HG03066 (cell line): ENCODE measurements around the gene ANXA9.
A peak's percentile ranks its signal among the peaks of the same experiment; 100 is the strongest.

ENCODE experiments used
- ATAC-seq: cut with Tn5 transposase; IDR thresholded peaks from one replicate; pipeline ENCODE4 v1.9.1; 2021; ENCODE audit warnings: low read depth; ENCODE audit not compliant: unreplicated experiment

Gene ANXA9

DNA sequence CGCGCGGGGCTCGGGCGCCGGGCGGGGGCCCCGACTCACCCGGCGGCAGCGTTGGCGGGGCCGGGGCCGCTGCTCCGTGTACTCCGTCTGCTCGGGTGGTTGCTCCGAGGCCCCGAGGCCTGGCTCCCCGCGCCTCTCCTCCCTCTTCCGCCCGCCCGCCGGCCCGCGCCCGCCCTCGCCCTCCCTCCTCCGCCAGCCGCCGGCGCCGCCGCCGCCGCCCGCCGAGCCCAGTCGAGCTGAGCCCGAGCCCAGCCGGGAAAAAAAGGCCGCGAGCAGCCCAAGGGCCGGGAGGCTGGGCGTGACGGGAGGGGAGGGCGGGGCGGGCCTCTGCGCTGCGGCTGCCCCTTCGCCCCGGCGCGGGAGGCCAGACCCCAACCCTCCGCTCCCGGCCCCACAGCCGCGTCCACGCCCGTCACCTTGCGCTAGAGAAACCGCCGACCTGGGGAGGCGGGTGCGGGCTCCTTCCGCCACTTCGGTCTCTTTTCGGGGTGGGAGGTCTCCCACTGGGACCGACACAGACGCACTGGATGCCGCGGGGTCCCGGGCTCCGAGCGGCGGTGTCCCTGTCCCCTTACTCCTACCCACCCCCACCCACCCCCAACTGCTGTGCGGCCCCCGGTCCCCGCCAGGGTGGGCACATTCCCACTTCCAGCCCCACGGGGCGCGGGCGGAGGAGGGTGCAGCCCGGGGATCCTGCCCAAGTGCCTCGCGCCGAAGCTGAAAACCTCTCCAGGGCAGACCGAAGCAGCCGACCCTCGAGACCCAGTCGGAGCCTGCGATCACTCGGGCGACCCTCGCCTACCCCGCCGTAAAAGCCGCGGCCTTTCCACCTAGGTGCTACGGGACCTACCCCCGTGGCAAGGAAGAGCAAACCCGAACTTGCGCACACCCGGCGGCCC, 7.3 kb upstream of the ANXA9 start, which contains the start of gene CERS2:
Gene CERS2, minus strand, starts transcription at position 256 of the 899 bp plus-strand sequence. CDS start 5,745 bp downstream, outside the sequence.
- ATAC-seq = no peak

DNA sequence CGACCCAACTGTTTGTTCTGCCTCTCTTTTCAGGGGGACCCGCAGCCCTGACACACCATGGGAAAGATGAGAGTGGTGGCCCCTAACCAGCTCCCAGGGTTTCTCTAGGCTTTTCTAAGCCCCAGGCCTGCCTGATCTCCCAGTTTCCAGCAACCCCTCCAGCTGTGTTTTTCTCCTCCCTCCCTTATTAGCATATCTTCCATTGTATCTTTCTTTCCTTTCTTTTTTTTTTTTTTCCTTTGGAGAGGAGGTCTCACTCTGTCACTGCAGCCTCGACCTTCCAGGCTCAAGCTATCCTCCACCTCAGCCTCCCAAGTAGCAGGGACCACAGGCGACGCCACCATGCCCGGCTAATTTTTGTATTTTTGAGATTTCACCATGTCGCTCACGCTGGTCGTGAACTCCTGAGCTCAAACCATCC, 5.7 kb upstream of the ANXA9 start:
- ATAC-seq = no peak

DNA sequence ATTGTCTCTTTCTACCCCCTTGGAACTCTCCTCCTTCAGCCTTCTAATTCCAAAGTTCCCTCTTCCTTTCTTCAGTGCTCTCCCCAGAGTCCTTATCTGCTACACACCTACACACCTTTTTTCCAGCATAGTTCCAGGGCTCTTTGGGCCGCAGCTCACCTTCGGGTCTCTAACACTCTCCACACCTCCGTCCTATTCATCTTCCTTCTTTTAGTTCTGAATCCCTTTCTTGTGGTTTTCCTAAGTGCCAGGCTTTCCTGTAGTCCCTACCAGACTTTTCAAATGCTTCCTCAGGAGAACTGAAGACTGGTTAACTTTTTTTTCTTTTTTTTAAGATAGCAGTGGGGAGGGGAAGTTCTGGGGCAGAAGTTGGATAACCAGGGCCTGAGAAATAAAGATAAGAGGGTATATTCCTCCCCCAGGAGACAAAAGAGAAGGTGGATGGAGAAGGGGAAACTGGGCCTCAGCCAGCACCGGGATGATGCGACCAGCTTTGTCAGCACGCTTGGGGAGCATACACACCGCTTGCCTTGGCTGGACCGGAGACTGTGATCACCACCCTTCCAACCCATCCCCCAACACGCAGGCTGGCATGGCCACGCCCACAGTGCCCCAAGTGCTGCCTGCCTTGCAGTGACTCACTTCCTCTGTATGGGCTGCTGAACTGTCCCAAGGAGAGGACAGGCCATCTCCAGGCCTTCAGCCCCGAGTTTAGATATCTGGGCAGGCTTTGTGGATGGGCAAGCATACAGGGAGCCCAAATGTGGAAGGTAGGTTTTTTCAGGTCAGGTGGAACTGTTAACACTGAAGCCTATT, 5.0 kb upstream of the ANXA9 start:
- no peak for ATAC-seq

DNA sequence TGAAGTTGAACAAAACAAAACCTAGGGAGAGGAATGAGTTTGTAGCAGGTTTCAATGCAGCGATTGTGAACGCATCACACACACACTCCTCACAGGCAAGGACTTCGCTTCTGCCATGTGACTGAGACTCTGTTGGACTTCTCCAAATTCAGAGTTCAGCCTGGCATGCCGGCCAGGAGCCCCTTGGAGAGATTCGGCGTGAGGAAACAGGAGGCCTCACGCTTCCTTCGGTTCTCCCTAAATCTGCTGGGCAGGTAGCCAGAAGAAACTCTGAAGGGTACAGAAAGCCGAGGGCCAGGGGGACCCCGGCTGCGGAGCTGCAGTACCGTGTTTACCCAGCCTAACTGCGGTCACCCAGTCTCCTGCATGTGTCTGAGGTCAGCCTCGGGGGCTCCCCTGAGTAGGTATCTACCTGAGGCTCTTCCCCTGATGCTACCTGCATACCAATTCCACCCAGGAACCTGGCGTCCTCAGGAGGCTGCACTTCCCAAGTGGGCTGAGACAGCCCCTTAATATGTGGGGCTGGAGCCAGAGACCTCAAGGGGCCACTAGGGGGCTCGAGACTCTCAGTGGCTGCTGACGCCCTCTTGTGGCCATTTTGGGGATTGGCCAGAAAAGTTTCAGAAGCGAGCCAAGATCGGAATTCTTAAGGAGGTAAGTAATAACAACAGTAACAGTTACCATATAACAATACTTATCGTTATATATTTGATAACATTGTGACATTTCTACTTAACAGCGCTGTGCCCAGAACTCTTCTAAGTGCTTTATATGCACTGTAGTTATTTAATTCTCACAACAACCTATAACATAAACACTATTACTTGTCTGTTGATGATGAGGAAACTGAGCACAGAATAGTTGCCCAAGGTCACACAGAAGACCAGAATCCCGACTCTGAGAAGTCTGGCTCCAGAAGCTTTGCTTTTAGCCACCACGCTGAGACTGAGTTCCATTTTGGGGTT, 2.7 kb upstream of the ANXA9 start:
- ATAC-seq = peak; percentile 52

DNA sequence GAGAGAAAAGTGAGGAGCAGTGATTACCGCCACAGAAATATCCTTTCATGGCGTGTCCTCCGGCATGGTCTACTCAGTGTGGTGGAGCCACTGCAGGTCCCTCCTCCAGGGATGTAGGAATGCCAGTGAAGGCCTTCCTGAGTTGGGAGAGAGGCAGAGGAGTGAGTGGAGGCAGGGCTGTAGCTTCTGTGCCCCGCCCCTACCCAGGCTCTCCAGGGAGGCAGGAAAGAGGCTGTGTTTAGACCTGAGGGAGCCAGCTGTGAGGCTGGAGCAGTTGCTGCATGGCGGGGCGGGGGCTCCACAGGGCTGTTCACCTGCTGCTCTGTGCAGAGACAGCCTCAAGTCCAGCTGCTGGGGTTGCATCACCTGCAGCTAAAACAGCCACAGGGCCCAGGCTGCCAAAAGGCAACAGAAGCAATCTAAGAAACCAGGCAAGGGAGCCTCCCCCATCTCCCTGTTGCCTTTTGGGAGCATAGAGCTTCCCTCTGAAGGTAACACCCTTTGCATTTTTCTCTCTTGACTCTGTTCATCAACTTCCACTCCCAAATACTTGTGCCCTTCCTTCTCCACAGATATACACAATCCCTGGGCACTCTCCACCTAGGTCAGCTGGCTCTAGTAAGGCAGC, 801 bp upstream of the ANXA9 start:
- ATAC-seq = no peak

DNA sequence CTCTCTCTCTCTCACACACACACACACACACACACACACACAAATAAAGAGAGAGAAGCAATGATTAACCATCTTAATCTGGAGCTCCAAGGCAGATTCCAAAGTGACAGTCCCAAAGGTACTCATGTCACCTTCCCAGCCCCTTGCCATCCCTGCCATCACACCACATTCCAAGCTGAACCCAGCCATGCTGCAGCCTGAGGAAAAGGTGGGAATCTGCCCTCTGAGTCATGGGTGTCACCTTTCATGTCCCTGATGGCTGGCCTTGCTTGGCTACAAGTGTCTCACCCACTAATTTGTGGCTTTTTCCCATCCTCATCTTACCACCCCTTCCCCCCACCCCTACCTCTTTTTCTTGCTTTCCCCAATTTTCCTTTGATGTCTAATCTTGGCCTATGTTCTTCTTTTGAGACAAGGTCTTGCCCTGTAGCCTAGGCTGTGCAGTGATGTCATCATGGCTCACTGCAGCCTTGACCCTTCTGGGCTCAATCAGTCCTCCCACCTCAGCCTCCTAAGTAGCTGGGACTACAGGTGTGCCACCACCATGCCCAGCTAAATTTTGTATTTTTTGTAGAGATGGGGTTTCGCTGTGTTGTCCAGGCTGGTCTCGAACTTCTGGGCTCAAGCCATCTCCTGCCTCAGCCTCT, 3.2 kb downstream of the ANXA9 start:
- no peak for ATAC-seq

DNA sequence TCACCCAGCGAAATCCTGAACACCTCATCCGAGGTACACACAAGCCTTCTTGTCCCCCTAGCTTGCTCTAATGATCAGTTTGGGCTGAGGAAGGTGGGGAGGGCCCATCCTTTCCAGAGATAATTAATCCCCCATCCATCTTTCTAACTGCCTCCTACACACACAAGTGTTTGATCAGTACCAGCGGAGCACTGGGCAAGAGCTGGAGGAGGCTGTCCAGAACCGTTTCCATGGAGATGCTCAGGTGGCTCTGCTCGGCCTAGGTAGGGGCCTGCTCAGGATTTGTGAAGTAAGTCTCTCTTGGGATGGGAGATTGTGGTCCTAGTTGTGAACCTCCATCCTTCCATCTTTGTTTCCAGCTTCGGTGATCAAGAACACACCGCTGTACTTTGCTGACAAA, 5.8 kb downstream of the ANXA9 start:
- no peak for ATAC-seq

DNA sequence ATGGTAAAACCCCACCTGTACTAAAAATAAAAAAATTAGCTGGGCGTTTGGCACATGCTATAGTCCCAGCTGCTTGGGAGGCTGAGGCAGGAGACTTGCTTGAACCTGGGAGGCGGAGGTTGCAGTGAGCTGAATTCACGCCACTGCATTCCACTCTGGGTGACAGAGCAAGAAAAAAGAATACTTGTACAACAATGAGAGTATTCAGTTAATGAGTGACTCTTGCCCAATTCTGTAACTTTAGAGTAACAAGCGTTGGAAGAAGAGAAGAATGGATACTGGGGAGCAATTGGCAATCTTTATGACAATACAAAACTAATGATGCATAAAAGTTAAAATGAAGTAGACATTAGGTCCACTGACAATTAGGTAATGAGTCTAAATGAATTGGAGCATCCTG, 10.5 kb downstream of the ANXA9 start:
- ATAC-seq = no peak

DNA sequence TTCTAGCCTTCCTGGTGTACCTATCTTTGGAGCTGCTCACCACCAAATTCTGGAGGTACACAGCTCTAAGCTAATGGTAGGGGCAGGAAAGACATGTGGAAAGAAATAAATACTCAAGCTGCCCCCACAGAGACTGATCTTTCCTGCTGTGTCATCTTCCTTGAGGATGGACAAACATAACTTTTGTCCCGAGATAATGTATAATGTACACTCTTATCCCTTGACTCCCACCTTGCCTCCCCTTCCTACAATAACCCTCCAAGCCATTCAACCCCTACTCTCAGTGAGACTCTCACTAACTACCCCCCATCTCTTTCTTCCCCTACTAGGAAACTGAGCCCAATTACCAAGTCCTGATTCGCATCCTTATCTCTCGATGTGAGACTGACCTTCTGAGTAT, 12.2 kb downstream of the ANXA9 start:
- no peak for ATAC-seq

DNA sequence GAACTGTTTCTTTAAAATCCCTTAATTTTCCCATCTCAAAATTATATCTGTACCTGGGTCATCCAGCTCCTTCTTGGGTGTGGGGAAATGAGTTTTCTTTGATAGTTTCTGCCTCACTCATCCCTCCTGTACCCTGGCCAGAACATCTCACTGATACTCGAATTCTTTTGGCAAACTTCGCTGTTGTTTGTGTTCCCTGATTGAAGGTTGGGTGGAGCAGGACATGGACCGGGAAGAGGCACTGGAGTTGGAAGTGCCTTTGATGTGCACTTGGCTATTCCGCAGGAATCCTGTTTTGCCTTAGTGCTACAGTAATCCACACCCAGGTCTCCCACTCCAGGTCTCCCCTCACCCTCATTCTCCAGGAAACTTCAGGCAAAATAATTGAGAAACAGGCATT, 13.4 kb downstream of the ANXA9 start:
- no peak for ATAC-seq

DNA sequence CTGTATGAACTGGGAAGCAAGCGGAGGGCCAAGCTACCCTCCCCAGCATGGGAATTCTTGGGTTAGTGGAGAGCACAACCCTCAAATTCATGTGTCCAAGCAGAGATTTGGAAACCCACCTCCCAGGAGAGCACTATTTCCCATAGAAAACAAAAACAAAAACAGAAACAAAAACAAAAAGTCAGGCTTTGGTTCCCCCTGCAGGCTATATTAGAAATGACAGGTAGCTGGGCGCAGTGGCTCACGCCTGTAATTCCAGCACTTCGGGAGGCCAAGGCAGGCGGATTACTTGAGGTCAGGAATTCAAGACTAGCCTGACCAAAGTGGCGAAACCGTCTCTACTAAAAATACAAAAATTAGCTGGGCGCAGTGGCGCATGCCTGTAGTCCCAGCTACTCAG, 13.8 kb downstream of the ANXA9 start:
- no peak for ATAC-seq

DNA sequence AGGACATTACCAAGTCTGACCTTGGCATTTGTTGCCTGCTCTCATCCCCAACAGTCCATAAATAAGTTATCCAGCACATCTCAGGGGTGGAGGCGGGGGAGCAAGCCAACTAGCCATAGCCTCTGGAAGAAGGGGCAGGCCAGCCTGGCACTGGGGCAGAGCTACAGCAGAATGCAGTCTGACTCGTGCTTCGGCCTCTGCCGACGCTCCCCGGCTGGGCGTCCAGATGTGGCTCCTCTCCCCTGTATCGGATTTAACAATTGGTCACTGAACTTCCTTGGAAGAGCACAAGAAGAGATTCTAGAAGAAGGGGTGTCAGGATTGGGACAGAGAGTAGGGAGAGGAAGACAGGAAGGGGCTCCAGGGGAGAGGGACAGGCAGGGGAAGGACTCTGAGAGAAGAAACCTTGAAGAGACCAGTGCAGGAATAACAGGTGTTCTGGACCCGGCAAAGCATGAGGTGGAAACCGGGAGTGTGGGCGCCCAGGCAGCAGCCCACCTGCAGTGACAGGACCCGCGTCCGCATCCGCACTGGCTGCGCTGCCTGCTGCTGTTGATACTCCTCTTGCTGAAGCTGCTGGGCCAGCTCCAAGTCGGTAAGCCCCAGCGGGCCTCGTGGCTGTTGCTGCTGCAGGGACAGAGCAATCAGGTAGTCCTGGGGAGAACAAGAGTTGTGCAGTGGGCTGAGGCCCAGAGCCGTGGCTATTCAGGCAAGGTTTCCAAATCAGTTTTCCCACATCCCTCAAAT, 15.2 kb downstream of the ANXA9 start:
- no peak for ATAC-seq

DNA sequence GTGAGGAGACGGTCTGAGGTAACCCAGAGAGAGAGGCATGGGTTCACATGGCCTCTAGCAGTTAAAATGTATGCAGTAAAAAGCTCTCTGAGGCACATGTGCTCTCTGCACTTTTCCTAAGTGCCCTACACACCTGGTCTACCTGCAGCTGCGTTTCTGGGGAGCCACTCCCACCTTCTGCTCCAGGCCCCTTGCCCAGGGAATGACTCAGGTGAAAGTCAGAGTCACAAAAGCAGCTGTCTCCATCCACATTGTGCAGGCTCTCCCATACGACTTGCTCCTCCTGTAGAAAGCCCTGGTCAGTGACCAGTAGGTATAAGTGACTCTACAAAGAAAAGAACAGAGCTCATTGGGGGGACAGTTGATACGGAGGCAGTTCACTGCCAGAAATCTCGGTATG, 15.9 kb downstream of the ANXA9 start:
- no peak for ATAC-seq

DNA sequence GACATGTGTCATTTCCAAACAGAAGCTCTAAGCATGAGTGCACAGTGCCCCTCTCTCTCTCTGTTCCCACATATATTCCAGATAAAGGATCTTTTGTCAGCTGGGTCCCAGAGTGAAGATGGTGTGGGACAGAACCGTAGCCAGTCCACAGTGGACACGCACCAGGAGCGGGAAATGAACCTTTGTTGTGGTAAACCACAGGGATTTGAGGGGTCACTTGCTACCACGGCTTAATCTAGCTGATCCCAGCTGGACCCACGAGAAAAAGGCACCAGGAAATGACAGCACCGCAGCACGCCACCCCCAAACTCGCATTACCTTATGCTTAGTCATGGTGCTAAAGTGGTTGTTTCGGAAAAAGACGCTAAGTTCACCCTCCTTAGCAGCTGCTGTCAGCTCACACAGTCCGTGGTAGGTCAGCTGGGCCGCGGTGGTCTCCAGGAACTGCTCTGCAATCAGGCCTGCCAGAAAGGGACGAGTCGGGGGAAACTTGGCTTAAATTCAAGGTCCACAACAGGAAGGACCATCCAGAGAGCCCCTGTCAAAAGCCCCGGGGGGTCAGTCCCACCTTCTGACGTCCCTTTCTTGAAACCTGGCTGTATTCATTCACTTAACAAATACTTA, 17.1 kb downstream of the ANXA9 start:
- no peak for ATAC-seq

DNA sequence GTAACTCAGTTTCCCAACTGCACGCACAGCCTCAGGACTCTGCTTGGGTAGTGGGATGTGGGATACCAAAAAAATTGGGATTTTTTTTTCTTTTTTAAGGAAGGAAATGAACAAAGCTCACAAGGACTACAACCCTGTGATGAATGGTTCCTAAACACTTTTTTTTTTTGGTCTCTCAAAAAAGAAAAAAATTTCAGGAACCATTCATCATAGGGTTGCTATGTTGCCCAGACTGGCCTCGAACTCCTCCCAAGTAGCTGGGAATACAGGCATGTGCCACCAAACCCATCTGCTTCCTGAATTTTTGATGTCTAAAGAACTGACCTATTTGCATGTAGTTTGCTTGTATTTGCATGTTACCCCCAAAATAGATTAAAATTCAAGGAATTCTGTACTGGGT, 17.8 kb downstream of the ANXA9 start:
- ATAC-seq = no peak

DNA sequence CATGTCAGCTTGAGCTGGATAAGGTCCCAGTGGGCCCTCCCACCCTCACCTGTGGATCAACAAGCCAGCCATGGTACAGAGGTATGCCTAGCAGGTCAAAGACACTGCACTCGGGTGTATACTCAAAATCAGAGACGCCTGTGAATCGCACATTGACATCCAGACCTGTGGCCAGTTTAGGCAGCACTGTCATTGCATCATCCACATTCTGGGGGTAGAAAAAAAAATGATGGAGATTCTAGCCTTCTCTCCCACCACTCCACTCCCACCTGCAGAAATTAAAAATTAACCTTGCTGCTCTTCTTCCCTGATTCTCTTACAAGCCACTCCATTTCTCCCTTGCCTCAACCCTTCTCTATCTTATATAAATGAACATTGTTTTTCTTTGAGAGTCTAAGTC, 18.3 kb downstream of the ANXA9 start:
- no peak for ATAC-seq

DNA sequence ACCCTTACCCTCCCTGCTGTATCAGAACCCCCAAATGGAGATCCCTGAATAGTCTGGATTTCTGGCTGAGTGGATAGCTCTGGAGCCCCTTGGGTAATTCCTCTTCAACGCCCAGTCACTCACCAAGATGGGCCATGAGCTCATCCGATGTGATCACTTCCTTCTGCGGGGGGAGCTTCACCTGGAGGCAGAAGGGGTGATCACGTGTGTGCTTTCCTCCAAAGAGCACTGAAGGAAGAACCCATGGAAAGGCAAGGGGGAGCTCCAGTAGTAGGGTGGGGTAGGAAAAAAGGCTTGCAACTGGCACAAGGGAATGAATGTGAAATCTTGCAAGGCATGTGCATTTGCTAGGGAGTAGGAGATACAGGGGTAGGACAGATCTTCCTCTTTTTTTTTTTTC, 19.5 kb downstream of the ANXA9 start:
- ATAC-seq = no peak

DNA sequence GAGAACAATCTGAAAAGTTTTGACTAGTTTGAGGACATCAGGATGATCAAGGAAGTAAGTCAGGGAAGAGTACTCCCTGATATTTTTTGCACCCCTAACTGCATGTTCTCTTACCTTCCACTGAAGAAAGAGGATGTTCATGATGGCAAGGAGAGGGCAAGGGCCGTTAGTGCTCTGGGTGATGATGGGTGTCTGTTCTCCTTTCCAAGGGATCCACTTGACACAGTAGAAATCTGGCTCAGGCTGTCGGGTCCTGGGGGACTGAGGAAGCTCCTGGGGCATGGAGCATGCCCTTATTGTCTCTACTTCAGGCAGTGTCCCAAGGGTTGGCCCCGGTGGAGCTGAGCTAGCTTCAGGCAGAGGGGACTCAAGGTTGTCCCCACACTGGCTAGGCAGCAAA, 20.0 kb downstream of the ANXA9 start:
- no peak for ATAC-seq
